Stimulated activated CD4-positive, alpha-beta T cell treated with anti-CD3 and anti-CD28 coated beads, Interleukin-1b, Interleukin-23, amount 100 ng/mL, for 24 hours (primary cell): ENCODE data around the gene ARIH2.

Source experiments
- DNase-seq, 4 experiments: peaks; one replicate each; pipeline ENCODE4 v3.0.0-alpha.2; 2020; ENCODE audit warnings: low read depth in 4 of 4, low spot score in 1 of 4

The ARIH2 gene

GRCh38 chr3:49018707-49019006, 100.0 kb downstream of the ARIH2 start:
- no peak for DNase-seq

GRCh38 chr3:49019941-49020329, 101.3 kb downstream of the ARIH2 start:
- no peak for DNase-seq

- DNase-seq = no peak
Measured at GRCh38 chr3:49020330-49021212, 101.9 kb downstream of the ARIH2 start.

- DNase-seq = peak; percentile 97 to 100 (median 98)
Measured at GRCh38 chr3:49021213-49021812, 102.7 kb downstream of the ARIH2 start.

- peak; percentile 84 to 88 (median 86) for DNase-seq
Measured at GRCh38 chr3:49021813-49022687, 103.4 kb downstream of the ARIH2 start, which contains the start of gene NDUFAF3. TSS of gene NDUFAF3 (plus strand) at chr3:49022121. CDS start at chr3:49022145, 24 bp downstream.

- DNase-seq = no peak
Measured at GRCh38 chr3:49022688-49023171, 104.1 kb downstream of the ARIH2 start.

GRCh38 chr3:49023775-49024174, 105.1 kb downstream of the ARIH2 start:
- no peak for DNase-seq

GRCh38 chr3:49024449-49024848, 105.8 kb downstream of the ARIH2 start:
- DNase-seq = no peak

GRCh38 chr3:49025005-49025792, 106.6 kb downstream of the ARIH2 start:
- DNase-seq = no peak

GRCh38 chr3:49025793-49026520, 107.3 kb downstream of the ARIH2 start:
- no peak for DNase-seq

- no peak for DNase-seq
Measured at GRCh38 chr3:49026536-49026935, 107.9 kb downstream of the ARIH2 start.

GRCh38 chr3:49027634-49028033, 109.0 kb downstream of the ARIH2 start:
- no peak for DNase-seq

- no peak for DNase-seq
Measured at GRCh38 chr3:49028298-49028672, 109.6 kb downstream of the ARIH2 start.

- DNase-seq = peak; percentile 84 to 89 (median 86)
Measured at GRCh38 chr3:49028673-49029562, 110.3 kb downstream of the ARIH2 start, which contains the start of gene IMPDH2. TSS of gene IMPDH2 (minus strand) at chr3:49029398. CDS start at chr3:49029350, 48 bp downstream.

- DNase-seq = no peak
Measured at GRCh38 chr3:49029563-49029884, 110.9 kb downstream of the ARIH2 start.

- DNase-seq = no peak
Measured at GRCh38 chr3:49030321-49030720, 111.7 kb downstream of the ARIH2 start.

- DNase-seq = no peak
Measured at GRCh38 chr3:49032646-49033304, 114.1 kb downstream of the ARIH2 start.

GRCh38 chr3:49034650-49035049, 116.0 kb downstream of the ARIH2 start:
- no peak for DNase-seq

- DNase-seq = no peak
Measured at GRCh38 chr3:49035281-49035680, 116.6 kb downstream of the ARIH2 start.
